OCI-M1 (cell line): ENCODE data around the gene SLC16A3.

Experiments used
- DNase-seq: peaks from one replicate; lab custom pipeline; 2025; lab: John Stamatoyannopoulos, UW

Gene SLC16A3

GRCh38 chr17:82287013-82287867, 58.4 kb downstream of the SLC16A3 start:
- peak; percentile 15 for DNase-seq

- peak; percentile 15 for DNase-seq
These were observed 59.3 kb downstream of the SLC16A3 start for GRCh38 chr17:82287868-82288801.
